ENCODE results near the gene TOP3B. TPM values are rescaled to one million over a fixed set of nuclear protein-coding genes. Genes with fewer than 3 reads are reported as not detected.

Gene TOP3B
- total and polyA plus RNA-seq, 9 of the 15 experiments (the other 6 are each of a cell fraction or from before 2014, with no cell fraction given), result 3.0 to 188 (median 112) TPM

- TF ChIP-seq ZSCAN32 (CRISPR knock-in tag; IDR thresholded peaks at IDR 0.05) (no peak), USF2 (CRISPR knock-in tag; IDR thresholded peaks at IDR 0.05) (0 out of 2 replicates have a peak, but pooled peaks have one; percentile 2), ZNF586 (CRISPR knock-in tag; conservative IDR thresholded peaks at IDR 0.05) (no peak), HINFP (tag; conservative IDR thresholded peaks at IDR 0.05; ENCODE audit: low read depth) (no peak), SMARCE1 (IDR thresholded peaks at IDR 0.05) (no peak), NCOA1 (IDR thresholded peaks at IDR 0.05; ENCODE audit: low read depth) (no peak), MEIS2 (IDR thresholded peaks at IDR 0.05; ENCODE audit: partially characterized antibody) (no peak), HMGXB4 (CRISPR knock-in tag; IDR thresholded peaks at IDR 0.05) (no peak), HIVEP1 (CRISPR knock-in tag; IDR thresholded peaks at IDR 0.05) (no peak), RBM15 (IDR thresholded peaks at IDR 0.05; ENCODE audit: insufficient read depth, low read length) (no peak), PREB (CRISPR knock-in tag; IDR thresholded peaks at IDR 0.05) (peak; percentile 82; the same call in 1 of the 2 replicates), KDM5B (IDR thresholded peaks at IDR 0.05; ENCODE audit: insufficient replicate concordance, low read depth, low read length) (no peak), AFF4 (CRISPR knock-in tag; IDR thresholded peaks at IDR 0.05) (peak; percentile 66; the same call in 1 of the 2 replicates), ZNF165 (CRISPR knock-in tag; IDR thresholded peaks at IDR 0.05; ENCODE audit: borderline replicate concordance) (no peak), CEBPG (CRISPR knock-in tag; IDR thresholded peaks at IDR 0.05) (no peak), CEBPG (tag; conservative IDR thresholded peaks at IDR 0.05 in 1 of 2, IDR thresholded peaks at IDR 0.05 in 1 of 2) (no peak), ZNF511 (CRISPR knock-in tag; IDR thresholded peaks at IDR 0.05) (no peak), ZNF830 (CRISPR knock-in tag; IDR thresholded peaks at IDR 0.05) (no peak), RFX7 (CRISPR knock-in tag; IDR thresholded peaks at IDR 0.05) (no peak)
Observed at GRCh38 chr22:22021162-22021750, 38.7 kb upstream of the TOP3B start (continued).
